ENCODE measurements around the gene RAB9A. TPM values are rescaled to one million over a fixed set of nuclear protein-coding genes. Genes with fewer than 3 reads are reported as not detected.
A peak's percentile ranks its signal among the peaks of the same experiment; 100 is the strongest.
"Not testable (repeated sequence)": the region's sequence is repeated elsewhere in the genome, so short reads cannot be mapped to it uniquely, and the experiment has no call there.

The RAB9A gene
- total RNA-seq (2014; rRNA removed; shearing (Covaris generic)) = 62.5 and 92.6 TPM in 2 replicates

- DNase-seq (ENCODE audit: low spot score) = peak; percentile 70
- in situ Hi-C loops (cut with HindIII; ENCODE audit: low sequenced_read_pairs) = no loop called here
Measured at GRCh38 chrX:13688958-13689740, at the start of gene RAB9A. RAB9A (plus strand) TSS chrX:13689128; CDS start chrX:13708747, 19,619 bp downstream.

DNA sequence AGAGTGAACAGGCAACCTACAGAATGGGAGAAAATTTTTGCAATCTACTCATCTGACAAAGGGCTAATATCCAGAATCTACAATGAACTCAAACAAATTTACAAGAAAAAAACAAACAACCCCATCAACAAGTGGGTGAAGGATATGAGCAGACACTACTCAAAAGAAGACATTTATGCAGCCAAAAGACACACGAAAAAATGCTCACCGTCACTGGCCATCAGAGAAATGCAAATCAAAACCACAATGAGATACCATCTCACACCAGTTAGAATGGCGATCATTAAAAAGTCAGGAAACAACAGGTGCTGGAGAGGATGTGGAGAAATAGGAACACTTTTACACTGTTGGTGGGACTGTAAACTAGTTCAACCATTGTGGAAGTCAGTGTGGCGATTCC lies 47.2 kb upstream of the RAB9A start:
- DNase-seq (ENCODE audit: low spot score); in situ Hi-C loops (cut with HindIII; ENCODE audit: low sequenced_read_pairs): not testable (repeated sequence)

DNA sequence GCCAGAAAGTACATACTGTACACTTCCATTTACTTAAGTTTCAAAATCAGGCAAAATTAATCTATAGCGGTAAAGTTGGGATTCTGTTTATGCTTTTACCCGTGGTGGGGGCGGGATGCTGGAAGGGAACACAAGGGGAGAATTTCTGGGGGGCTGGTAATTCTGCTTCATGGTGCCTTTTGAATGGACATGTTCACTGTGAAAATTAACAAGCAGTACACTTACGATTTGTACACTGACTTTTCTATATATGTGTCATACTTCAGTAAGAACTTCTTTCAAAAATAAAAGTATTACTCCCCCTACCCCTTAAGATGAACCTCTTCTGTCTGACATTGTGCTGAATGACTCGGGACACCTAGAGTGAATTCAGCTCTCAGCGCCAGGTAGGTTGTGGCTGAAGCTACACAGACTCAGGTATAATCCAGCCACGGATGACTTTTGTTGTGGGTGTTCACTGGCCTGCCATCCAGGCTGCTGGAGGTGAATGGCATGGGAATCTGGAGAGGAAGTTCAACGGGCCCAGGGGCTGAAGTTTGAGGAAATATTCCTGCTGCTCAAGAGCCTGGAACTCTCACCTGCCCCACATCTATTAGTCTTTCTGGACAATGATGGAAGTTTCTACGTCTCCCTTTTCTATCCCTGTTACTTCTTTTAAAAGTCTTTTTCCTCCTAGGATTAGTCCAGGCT lies 43.3 kb upstream of the RAB9A start:
- DNase-seq (ENCODE audit: low spot score) = no peak
- in situ Hi-C loops (cut with HindIII; ENCODE audit: low sequenced_read_pairs) = no loop called here

- peak; percentile 37 for DNase-seq (ENCODE audit: low spot score)
- in situ Hi-C loops (cut with HindIII; ENCODE audit: low sequenced_read_pairs) = no loop called here
Measured at GRCh38 chrX:13646154-13646549, 42.8 kb upstream of the RAB9A start.

DNA sequence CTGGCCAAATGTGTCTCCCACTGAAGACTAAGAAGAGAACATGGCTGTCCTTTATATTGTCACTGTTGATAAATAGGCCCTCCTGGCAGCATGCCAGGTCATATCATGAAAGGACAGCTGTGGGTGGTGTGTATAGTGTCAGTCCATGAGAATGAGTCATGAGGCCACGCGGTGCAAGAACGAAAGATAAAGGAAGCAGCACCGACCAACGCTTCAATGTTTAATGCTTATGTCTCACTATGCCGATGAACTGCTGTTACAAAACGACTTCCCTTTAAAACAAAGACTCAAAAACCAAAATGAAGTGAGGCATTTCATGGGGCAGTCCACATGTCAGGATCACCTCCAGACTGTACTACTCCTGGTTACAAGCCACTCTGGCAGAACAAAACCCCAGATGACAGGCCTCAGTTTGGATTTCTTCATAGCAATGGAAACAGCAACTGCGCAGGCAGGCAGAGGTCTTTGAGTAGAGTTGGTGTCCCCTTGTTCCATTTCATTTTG lies 41.2 kb upstream of the RAB9A start:
- no peak for DNase-seq (ENCODE audit: low spot score)
- in situ Hi-C loops (cut with HindIII; ENCODE audit: low sequenced_read_pairs) = no loop called here

DNA sequence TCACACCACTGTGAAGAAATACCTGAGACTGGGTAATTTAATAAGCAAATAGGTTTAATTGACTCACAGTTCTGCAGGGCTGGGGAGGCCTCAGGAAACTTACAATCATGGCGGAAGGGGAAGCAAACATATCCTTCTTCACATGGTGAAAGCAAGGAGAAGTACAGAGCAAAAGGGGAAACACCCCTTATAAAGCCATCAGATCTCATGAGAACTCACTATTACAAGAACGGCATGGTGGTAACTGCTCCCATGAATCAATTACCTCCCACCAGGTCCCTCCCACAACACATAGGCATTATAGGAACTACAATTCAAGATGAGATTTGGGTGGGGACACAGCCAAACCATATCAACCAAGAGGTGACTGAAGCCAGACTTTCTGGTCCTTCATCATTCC lies 40.6 kb upstream of the RAB9A start:
- DNase-seq (ENCODE audit: low spot score); in situ Hi-C loops (cut with HindIII; ENCODE audit: low sequenced_read_pairs): not testable (repeated sequence)

- DNase-seq (ENCODE audit: low spot score) = no peak
- in situ Hi-C loops (cut with HindIII; ENCODE audit: low sequenced_read_pairs) = no loop called here
Measured at GRCh38 chrX:13649838-13650237, 39.1 kb upstream of the RAB9A start.

DNA sequence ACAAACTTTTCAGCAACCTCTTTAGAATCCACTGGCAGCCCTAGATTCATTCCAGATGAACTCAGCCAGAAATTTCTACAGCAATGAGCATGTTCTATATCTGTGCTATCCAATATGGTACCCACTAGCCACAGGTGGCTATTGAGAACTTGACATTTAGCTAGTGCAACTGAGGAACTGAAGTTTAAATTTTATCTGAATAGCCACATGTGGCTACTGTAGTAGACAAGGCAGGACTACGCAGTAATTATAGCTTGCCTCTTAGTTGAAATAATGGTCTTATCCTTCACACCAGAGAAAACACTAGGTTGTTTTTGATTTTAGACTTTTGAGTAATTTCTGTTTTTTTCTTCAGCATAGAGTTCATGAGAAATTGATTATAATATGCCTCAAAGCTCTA lies 38.6 kb upstream of the RAB9A start:
- no peak for DNase-seq (ENCODE audit: low spot score)
- in situ Hi-C loops (cut with HindIII; ENCODE audit: low sequenced_read_pairs) = no loop called here

- in situ Hi-C loops (cut with HindIII; ENCODE audit: low sequenced_read_pairs) = no loop called here
- no peak for DNase-seq (ENCODE audit: low spot score)
Measured at GRCh38 chrX:13651150-13651549, 37.8 kb upstream of the RAB9A start.

DNA sequence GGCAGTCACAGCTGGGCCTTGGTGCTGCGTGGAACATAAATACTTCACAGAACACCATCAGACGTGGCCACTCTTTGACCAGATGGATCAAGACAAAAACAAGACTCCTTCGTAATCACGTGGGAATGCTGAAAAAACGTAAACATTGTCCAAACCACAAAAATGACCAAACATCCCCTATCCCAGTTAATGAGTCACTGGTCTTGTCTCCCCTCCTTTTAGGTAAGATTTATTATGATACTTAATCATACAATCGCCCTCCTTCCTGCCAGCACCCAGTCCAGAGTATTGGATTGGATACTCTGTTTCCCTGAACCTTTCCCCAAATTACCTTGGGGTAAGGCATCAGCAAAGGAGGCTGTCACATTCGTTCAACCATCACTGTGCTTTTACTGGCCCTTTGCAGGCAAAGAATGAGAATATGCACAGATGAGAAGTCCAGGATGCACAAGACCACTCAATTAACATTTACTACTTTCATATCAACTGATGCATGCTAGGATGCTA lies 36.6 kb upstream of the RAB9A start:
- DNase-seq (ENCODE audit: low spot score) = no peak
- in situ Hi-C loops (cut with HindIII; ENCODE audit: low sequenced_read_pairs) = no loop called here

DNA sequence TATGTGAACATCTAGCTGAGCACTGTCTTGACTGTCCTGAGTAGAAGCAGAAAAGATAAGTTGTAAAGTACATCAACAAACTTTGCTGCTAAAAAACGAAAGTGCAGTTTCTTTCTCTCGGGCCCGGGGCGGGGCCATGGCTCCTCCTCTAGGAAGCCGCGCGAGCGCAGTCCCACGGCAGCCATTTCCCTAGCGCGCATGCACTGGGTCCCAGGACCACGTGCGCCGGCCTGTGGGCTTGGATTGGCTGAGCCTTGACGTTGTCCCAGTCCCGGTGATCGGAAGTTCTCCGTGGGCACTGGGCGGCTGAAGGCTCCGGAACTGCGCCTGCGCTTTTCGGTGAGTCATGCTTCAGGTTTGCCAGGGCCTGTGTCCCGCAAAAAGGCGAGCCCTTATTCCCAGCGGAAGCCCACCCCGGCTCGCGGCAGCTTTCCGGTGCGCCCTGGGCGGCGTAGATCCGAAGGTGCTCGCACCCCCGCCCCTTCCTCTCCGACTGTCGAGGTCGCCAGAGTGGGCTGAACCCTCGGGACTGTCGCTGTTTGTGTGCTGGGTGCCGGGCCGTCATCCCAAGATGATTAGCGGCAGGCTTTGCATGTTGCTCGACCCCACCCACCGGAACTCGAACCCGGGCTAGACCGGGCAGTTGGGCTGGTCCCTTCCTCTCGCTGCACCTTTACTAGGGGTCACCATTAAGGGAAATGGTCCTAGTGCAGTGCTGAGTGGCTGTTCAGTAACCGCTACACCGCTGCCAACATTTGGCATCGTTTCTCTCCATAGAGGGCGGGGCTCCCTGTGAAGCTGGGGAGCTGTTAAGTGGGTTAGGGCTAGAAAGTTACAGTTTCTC lies 35.9 kb upstream of the RAB9A start, which contains the start of gene TCEANC:
Gene TCEANC, plus strand, starts transcription at position 292 of the 844 bp plus-strand sequence. CDS start 9,368 bp downstream, outside the sequence.
- DNase-seq (ENCODE audit: low spot score) = peak; percentile 91
- in situ Hi-C loops (cut with HindIII; ENCODE audit: low sequenced_read_pairs) = no loop called here

DNA sequence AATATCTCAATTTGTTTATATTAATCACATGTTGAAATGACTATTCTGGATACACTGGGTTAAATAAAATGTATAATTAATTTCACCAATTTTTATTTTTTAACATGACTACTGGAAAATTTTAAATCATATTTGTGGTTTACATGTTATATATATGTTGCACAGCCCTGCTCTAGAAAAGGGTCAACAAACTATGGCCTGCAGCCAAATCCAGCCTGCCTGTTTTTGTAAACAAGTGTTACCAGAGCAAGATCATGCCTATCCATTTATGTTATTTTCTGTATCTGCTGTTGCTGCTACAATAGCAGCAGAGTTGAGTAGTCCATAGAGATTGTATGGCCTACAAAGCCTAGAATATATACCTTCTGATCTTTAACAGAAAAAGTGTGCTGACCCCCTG lies 34.8 kb upstream of the RAB9A start:
- DNase-seq (ENCODE audit: low spot score) = no peak
- in situ Hi-C loops (cut with HindIII; ENCODE audit: low sequenced_read_pairs) = no loop called here

- in situ Hi-C loops (cut with HindIII; ENCODE audit: low sequenced_read_pairs) = no loop called here
- DNase-seq (ENCODE audit: low spot score) = no peak
Measured at GRCh38 chrX:13655674-13656073, 33.3 kb upstream of the RAB9A start.

- in situ Hi-C loops (cut with HindIII; ENCODE audit: low sequenced_read_pairs) = no loop called here
- DNase-seq (ENCODE audit: low spot score) = peak; percentile 67
Measured at GRCh38 chrX:13658602-13659001, 30.3 kb upstream of the RAB9A start.

DNA sequence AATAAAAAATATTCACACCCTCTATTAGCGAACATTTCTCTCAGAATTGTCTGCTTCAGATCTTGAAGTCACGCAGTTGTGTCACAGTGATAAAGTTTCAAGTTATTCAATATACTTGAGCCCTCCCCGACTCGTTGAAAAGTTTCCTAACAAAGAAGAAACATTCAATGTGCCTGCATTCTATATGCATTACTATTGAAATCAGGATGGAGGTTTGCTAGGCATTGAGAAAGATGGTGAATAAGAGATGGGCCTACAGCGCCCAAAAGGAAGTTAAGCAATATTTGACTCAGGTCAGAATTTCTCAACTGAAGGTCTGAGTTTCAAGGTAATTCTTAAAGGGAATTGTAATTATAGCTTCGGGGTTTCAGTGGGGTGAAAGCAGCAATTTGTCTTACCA lies 29.9 kb upstream of the RAB9A start:
- in situ Hi-C loops (cut with HindIII; ENCODE audit: low sequenced_read_pairs) = no loop called here
- DNase-seq (ENCODE audit: low spot score) = no peak

DNA sequence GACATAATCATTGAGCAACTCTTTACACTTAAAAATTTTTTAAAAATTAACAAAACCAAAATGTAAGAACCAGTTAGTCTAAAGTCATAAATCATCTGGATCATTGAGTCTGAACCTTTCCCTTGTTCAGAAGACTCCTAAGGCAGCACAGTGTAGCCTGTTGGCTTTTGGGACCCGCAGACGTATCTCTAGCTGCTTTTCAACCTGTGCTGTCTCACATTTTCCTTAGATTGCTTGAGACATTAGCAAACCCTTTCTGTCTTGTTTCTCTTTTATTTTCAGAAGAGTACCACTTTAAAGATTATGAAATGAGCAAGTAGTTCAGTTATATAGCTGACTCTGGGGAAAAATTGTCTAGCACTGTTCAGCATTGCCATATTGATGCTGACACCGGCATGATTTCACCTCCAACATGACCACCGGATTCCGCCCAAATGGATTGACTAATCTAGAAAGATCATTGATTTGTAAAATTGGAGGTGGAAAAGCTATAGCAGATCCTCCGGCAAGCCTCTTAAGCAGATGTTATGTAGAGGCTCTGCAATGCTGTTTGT lies 27.1 kb upstream of the RAB9A start:
- in situ Hi-C loops (cut with HindIII; ENCODE audit: low sequenced_read_pairs) = no loop called here
- no peak for DNase-seq (ENCODE audit: low spot score)

DNA sequence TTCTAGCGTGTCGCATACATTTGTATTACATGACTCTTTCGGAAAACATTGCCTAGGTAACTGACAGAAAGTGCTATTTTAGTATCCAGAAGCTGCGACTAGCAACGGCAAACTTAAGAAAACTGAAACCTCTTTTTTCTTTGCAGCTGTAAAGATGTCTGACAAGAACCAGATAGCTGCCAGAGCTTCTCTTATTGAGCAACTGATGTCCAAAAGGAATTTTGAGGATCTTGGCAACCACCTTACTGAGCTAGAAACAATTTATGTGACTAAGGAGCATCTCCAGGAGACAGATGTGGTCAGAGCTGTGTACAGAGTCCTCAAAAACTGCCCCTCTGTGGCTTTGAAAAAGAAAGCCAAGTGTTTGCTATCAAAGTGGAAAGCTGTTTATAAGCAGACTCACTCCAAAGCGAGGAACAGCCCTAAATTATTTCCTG lies 26.6 kb upstream of the RAB9A start:
- in situ Hi-C loops (cut with HindIII; ENCODE audit: low sequenced_read_pairs) = no loop called here
- DNase-seq (ENCODE audit: low spot score) = no peak

DNA sequence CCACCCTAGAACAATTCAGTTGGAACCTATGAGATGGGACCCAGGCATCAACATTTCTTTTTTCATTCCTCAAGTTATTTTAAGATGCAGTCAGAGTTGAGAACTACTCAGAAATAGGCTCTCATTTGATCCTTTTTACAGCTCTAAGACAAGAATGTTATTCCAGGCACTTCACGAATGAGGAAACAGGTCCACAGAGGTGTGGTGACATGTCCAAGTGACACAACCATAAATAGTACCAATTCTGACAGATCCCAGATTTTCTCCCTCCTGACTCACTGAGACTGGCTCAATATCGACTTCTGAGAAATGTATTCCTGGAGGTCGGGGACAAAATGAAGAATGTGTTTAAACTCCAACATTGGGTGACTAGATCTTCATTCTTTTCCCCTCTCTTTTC lies 24.9 kb upstream of the RAB9A start:
- no peak for DNase-seq (ENCODE audit: low spot score)
- in situ Hi-C loops (cut with HindIII; ENCODE audit: low sequenced_read_pairs) = no loop called here

- no peak for DNase-seq (ENCODE audit: low spot score)
- in situ Hi-C loops (cut with HindIII; ENCODE audit: low sequenced_read_pairs) = no loop called here
Measured at GRCh38 chrX:13666836-13667235, 22.1 kb upstream of the RAB9A start.

Measured in G401 (cell line).